HEK293 (cell line): ENCODE measurements around the gene CACNA1G.

Experiments
- ELK4 ChIP-seq: IDR thresholded peaks from 2 replicates; pipeline ENCODE4 v1.6.1; 2011; ENCODE audit warnings: mild to moderate bottlenecking, low read depth, low read length, borderline replicate concordance
- GLI2 ChIP-seq: fragments of 450-650 bp; formaldehyde crosslinking; IDR thresholded peaks from 2 replicates; pipeline ENCODE4; 2017; ENCODE audit warnings: missing biosample characterization, missing genetic modification characterization, low read depth, borderline replicate concordance
- IKZF3 ChIP-seq: fragments of 450-650 bp; IDR thresholded peaks from 2 replicates; pipeline ENCODE4 v1.5.0; 2018; ENCODE audit warnings: missing biosample characterization, mild to moderate bottlenecking, missing genetic modification characterization, moderate library complexity
- KLF10 ChIP-seq: fragments of 450-650 bp; IDR thresholded peaks from 2 replicates; pipeline ENCODE4 v1.5.1; 2018; ENCODE audit warnings: missing biosample characterization, mild to moderate bottlenecking, missing genetic modification characterization
- KLF17 ChIP-seq: fragments of 450-650 bp; formaldehyde crosslinking; IDR thresholded peaks from 2 replicates; pipeline ENCODE4 v1.5.1; 2016; ENCODE audit warnings: missing biosample characterization, missing genetic modification characterization
- MYNN ChIP-seq: fragments of 450-650 bp; formaldehyde crosslinking; IDR thresholded peaks from 2 replicates; pipeline ENCODE4 v1.5.1; 2016; ENCODE audit warnings: missing biosample characterization, missing genetic modification characterization, borderline replicate concordance
- OSR2 ChIP-seq: fragments of 450-650 bp; formaldehyde crosslinking; IDR thresholded peaks from 2 replicates; pipeline ENCODE4 v1.5.1; 2016; ENCODE audit warnings: missing biosample characterization, missing genetic modification characterization
- PRDM6 ChIP-seq: fragments of 450-650 bp; formaldehyde crosslinking; IDR thresholded peaks from 2 replicates; pipeline ENCODE4 v1.5.1; 2017; ENCODE audit warnings: missing biosample characterization, missing genetic modification characterization
- YY1 ChIP-seq: fragments of 450-650 bp; formaldehyde crosslinking; IDR thresholded peaks from 2 replicates; pipeline ENCODE4 v1.5.1; 2018; ENCODE audit warnings: missing biosample characterization, missing genetic modification characterization
- ZBTB7A ChIP-seq: fragments of 450-650 bp; formaldehyde crosslinking; IDR thresholded peaks from 2 replicates; pipeline ENCODE4 v1.5.1; 2016; ENCODE audit warnings: low read depth, missing biosample characterization, missing genetic modification characterization
- ZFP69B ChIP-seq: fragments of 450-650 bp; formaldehyde crosslinking; IDR thresholded peaks from 2 replicates; pipeline ENCODE4 v1.5.1; 2016; ENCODE audit warnings: missing biosample characterization, missing genetic modification characterization
- ZIC2 ChIP-seq: fragments of 450-650 bp; formaldehyde crosslinking; IDR thresholded peaks from 2 replicates; pipeline ENCODE4 v1.5.1; 2016; ENCODE audit warnings: missing biosample characterization, missing genetic modification characterization
- ZNF10 ChIP-seq: fragments of 450-650 bp; formaldehyde crosslinking; IDR thresholded peaks from 2 replicates; pipeline ENCODE4 v1.5.1; 2017; ENCODE audit warnings: missing biosample characterization, missing genetic modification characterization
- ZNF114 ChIP-seq: fragments of 450-650 bp; formaldehyde crosslinking; IDR thresholded peaks from 2 replicates; pipeline ENCODE4 v1.5.0; 2017; ENCODE audit warnings: missing biosample characterization, missing genetic modification characterization
- ZNF174 ChIP-seq: fragments of 450-650 bp; formaldehyde crosslinking; IDR thresholded peaks from 2 replicates; pipeline ENCODE4 v1.5.0; 2017; ENCODE audit warnings: missing biosample characterization, mild to moderate bottlenecking, missing genetic modification characterization
- ZNF248 ChIP-seq: fragments of 450-650 bp; formaldehyde crosslinking; IDR thresholded peaks from 2 replicates; pipeline ENCODE4 v1.5.1; 2017; ENCODE audit warnings: missing biosample characterization, missing genetic modification characterization
- ZNF266 ChIP-seq: fragments of 450-650 bp; formaldehyde crosslinking; IDR thresholded peaks from 2 replicates; pipeline ENCODE4 v1.5.1; 2016; ENCODE audit warnings: missing biosample characterization, missing genetic modification characterization, low read depth
- ZNF335 ChIP-seq: fragments of 450-650 bp; formaldehyde crosslinking; conservative IDR thresholded peaks from 2 replicates; pipeline ENCODE4 v1.5.1; 2016; ENCODE audit warnings: missing biosample characterization, missing genetic modification characterization
- ZNF426 ChIP-seq: fragments of 450-650 bp; formaldehyde crosslinking; IDR thresholded peaks from 2 replicates; pipeline ENCODE4 v1.5.1; 2017; ENCODE audit warnings: missing biosample characterization, missing genetic modification characterization, mild to moderate bottlenecking, inconsistent platforms, moderate library complexity
- ZNF571 ChIP-seq: fragments of 450-650 bp; formaldehyde crosslinking; IDR thresholded peaks from 2 replicates; pipeline ENCODE4 v1.5.0; 2017; ENCODE audit warnings: missing biosample characterization, missing genetic modification characterization
- ZNF610 ChIP-seq: fragments of 450-650 bp; formaldehyde crosslinking; IDR thresholded peaks from 2 replicates; pipeline ENCODE4 v1.5.1; 2016; ENCODE audit warnings: missing biosample characterization, missing genetic modification characterization, borderline replicate concordance
- ZNF670 ChIP-seq: fragments of 450-650 bp; formaldehyde crosslinking; IDR thresholded peaks from 2 replicates; pipeline ENCODE4 v1.5.1; 2016; ENCODE audit warnings: missing biosample characterization, missing genetic modification characterization, low read depth
- ZNF707 ChIP-seq: fragments of 450-650 bp; formaldehyde crosslinking; IDR thresholded peaks from 2 replicates; pipeline ENCODE4 v1.5.1; 2016; ENCODE audit warnings: missing biosample characterization, missing genetic modification characterization
- ZNF785 ChIP-seq: fragments of 450-650 bp; formaldehyde crosslinking; IDR thresholded peaks from 2 replicates; pipeline ENCODE4 v1.5.1; 2016; ENCODE audit warnings: missing biosample characterization, missing genetic modification characterization
- ZXDB ChIP-seq: fragments of 450-650 bp; formaldehyde crosslinking; IDR thresholded peaks from 2 replicates; pipeline ENCODE4 v1.5.1; 2016; ENCODE audit warnings: missing biosample characterization, missing genetic modification characterization
- TF ChIP-seq, protein P1 (sequence below): fragments of 450-650 bp; formaldehyde crosslinking; IDR thresholded peaks from 2 replicates; pipeline ENCODE4 v1.5.1; 2016; ENCODE audit warnings: missing biosample characterization, missing genetic modification characterization
- TF ChIP-seq, protein P2 (sequence below): fragments of 450-650 bp; formaldehyde crosslinking; IDR thresholded peaks from 2 replicates; pipeline ENCODE4 v1.5.1; 2016; ENCODE audit warnings: missing biosample characterization, missing genetic modification characterization
- TF ChIP-seq, protein P3 (sequence below): fragments of 450-650 bp; formaldehyde crosslinking; optimal IDR thresholded peaks from 2 replicates; pipeline ENCODE3; 2016; ENCODE audit warnings: missing biosample characterization, mild to moderate bottlenecking, missing genetic modification characterization
- TF ChIP-seq, protein P4 (sequence below): fragments of 450-650 bp; formaldehyde crosslinking; IDR thresholded peaks from 2 replicates; pipeline ENCODE4 v1.5.1; 2016; ENCODE audit warnings: missing biosample characterization, missing genetic modification characterization

Gene CACNA1G

DNA sequence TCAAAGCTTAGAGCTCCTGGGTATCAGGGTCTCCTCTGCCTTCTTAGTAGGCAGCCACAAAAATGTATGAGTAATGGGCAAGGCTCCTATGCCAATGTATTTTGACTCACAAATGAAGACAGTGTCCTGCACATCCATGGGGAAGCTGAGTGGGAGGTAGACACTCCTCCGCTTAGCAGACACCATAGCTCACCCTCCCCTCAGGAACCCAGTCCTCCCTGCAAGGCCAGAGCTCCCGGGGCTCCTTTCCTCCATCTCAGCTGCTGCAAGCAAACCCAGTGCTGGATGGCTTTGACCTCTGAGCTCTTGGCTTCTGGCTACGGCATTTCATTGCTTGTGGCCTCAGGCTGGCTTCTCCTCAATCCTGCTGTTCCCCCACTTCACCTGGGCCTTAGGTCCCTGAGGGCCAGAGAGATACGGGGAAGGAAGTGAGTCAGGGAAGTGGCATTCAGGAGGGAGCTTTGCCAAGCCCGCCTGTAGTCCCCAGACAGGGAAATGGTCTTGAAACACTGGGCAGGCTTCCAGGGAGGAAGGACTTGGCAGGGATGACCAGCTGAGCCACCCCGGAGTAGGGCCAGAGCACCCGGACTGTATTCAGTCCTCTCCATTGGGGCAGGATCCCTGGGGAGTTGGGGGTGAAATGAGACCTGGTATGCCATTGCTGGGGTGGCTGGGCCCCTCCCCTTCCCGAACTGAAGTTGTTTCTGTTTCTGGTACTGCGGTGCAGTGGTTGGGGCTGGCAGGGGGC lies 78.6 kb downstream of the CACNA1G start (continued):
- TF ChIP-seq, protein P1, sequence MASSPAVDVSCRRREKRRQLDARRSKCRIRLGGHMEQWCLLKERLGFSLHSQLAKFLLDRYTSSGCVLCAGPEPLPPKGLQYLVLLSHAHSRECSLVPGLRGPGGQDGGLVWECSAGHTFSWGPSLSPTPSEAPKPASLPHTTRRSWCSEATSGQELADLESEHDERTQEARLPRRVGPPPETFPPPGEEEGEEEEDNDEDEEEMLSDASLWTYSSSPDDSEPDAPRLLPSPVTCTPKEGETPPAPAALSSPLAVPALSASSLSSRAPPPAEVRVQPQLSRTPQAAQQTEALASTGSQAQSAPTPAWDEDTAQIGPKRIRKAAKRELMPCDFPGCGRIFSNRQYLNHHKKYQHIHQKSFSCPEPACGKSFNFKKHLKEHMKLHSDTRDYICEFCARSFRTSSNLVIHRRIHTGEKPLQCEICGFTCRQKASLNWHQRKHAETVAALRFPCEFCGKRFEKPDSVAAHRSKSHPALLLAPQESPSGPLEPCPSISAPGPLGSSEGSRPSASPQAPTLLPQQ = no peak
- peak; percentile 60 for TF ChIP-seq OSR2 (tag by site-specific recombination)
- no peak for TF ChIP-seq PRDM6 (tag by site-specific recombination)
- TF ChIP-seq, protein P2, sequence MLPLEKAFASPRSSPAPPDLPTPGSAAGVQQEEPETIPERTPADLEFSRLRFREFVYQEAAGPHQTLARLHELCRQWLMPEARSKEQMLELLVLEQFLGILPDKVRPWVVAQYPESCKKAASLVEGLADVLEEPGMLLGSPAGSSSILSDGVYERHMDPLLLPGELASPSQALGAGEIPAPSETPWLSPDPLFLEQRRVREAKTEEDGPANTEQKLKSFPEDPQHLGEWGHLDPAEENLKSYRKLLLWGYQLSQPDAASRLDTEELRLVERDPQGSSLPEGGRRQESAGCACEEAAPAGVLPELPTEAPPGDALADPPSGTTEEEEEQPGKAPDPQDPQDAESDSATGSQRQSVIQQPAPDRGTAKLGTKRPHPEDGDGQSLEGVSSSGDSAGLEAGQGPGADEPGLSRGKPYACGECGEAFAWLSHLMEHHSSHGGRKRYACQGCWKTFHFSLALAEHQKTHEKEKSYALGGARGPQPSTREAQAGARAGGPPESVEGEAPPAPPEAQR = no peak
- no peak for TF ChIP-seq ZNF266 (tag by site-specific recombination)
- no peak for TF ChIP-seq ZNF174 (tag by site-specific recombination)
- TF ChIP-seq MYNN = no peak
- TF ChIP-seq ZNF426 (tag by site-specific recombination) = no peak
- TF ChIP-seq ZNF248 (tag by site-specific recombination) = no peak
- no peak for TF ChIP-seq KLF10 (tag by site-specific recombination)
- no peak for TF ChIP-seq GLI2 (tag by site-specific recombination)
- no peak for TF ChIP-seq ZNF114 (tag by site-specific recombination)
- no peak for TF ChIP-seq ZNF785
- TF ChIP-seq ZFP69B (tag by site-specific recombination) = peak; percentile 34; the same call in 1 of the 2 replicates
- TF ChIP-seq, protein P3, sequence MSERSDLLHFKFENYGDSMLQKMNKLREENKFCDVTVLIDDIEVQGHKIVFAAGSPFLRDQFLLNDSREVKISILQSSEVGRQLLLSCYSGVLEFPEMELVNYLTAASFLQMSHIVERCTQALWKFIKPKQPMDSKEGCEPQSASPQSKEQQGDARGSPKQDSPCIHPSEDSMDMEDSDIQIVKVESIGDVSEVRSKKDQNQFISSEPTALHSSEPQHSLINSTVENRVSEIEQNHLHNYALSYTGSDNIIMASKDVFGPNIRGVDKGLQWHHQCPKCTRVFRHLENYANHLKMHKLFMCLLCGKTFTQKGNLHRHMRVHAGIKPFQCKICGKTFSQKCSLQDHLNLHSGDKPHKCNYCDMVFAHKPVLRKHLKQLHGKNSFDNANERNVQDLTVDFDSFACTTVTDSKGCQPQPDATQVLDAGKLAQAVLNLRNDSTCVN (tag by site-specific recombination) = no peak
- no peak for TF ChIP-seq ZNF670 (tag by site-specific recombination)
- TF ChIP-seq ZNF335 = 0 out of 2 replicates have a peak, but pooled peaks have one; percentile 31
- no peak for TF ChIP-seq IKZF3 (tag by site-specific recombination)
- TF ChIP-seq ZIC2 (tag by site-specific recombination) = peak; percentile 82
- TF ChIP-seq ZNF610 (tag by site-specific recombination) = no peak
- TF ChIP-seq ZNF10 (tag by site-specific recombination) = peak; percentile 91
- TF ChIP-seq ZNF571 (tag by site-specific recombination) = no peak
- TF ChIP-seq ZNF707 = no peak
- TF ChIP-seq ZBTB7A (tag by site-specific recombination) = no peak
- TF ChIP-seq YY1 (tag by site-specific recombination) = no peak
- no peak for TF ChIP-seq ELK4
- TF ChIP-seq, protein P4, sequence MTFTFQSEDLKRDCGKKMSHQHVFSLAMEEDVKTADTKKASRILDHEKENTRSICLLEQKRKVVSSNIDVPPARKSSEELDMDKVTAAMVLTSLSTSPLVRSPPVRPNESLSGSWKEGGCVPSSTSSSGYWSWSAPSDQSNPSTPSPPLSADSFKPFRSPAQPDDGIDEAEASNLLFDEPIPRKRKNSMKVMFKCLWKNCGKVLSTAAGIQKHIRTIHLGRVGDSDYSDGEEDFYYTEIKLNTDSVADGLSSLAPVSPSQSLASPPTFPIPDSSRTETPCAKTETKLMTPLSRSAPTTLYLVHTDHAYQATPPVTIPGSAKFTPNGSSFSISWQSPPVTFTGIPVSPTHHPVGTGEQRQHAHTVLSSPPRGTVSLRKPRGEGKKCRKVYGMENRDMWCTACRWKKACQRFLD (tag by site-specific recombination) = no peak
- TF ChIP-seq KLF17 (tag by site-specific recombination) = peak; percentile 63; the same call in 1 of the 2 replicates
- TF ChIP-seq ZXDB (tag by site-specific recombination) = peak; percentile 71; the same call in 1 of the 2 replicates
